Inferior parietal cortex (tissue), 1 donor: ENCODE results near the gene DNMT1.

Experiments used
- DNase-seq: peaks from one replicate; pipeline ENCODE4 v3.0.0-alpha.2; 2016; ENCODE audit errors: extremely low spot score

The DNMT1 gene

GRCh38 chr19:10141479-10141878 is 53.3 kb downstream of the DNMT1 start:
- no peak for DNase-seq

GRCh38 chr19:10139952-10140351 is 54.8 kb downstream of the DNMT1 start:
- DNase-seq, result no peak

GRCh38 chr19:10138879-10139795 is 55.6 kb downstream of the DNMT1 start:
- DNase-seq, result no peak

- peak; percentile 22 for DNase-seq
Observed at GRCh38 chr19:10137751-10138682, 56.7 kb downstream of the DNMT1 start.

GRCh38 chr19:10136936-10137335 is 57.8 kb downstream of the DNMT1 start:
- DNase-seq, result no peak

GRCh38 chr19:10135551-10136334 is 59.0 kb downstream of the DNMT1 start:
- DNase-seq, result no peak

GRCh38 chr19:10134040-10134439 is 60.7 kb downstream of the DNMT1 start:
- no peak for DNase-seq

- DNase-seq, result no peak
Observed at GRCh38 chr19:10133596-10133995, 61.2 kb downstream of the DNMT1 start.

- no peak for DNase-seq
Observed at GRCh38 chr19:10132905-10133304, 61.8 kb downstream of the DNMT1 start.

GRCh38 chr19:10126213-10126639 is 68.5 kb downstream of the DNMT1 start:
- no peak for DNase-seq

GRCh38 chr19:10124429-10124828 is 70.3 kb downstream of the DNMT1 start:
- no peak for DNase-seq

GRCh38 chr19:10122045-10122444 is 72.7 kb downstream of the DNMT1 start:
- DNase-seq, result no peak

GRCh38 chr19:10120538-10121189 is 74.1 kb downstream of the DNMT1 start:
- DNase-seq, result no peak

GRCh38 chr19:10118960-10119359 is 75.8 kb downstream of the DNMT1 start:
- DNase-seq, result no peak

GRCh38 chr19:10116866-10117616 is 77.7 kb downstream of the DNMT1 start:
- DNase-seq, result no peak

- no peak for DNase-seq
Observed at GRCh38 chr19:10116085-10116865, 78.5 kb downstream of the DNMT1 start.

GRCh38 chr19:10115392-10116084 is 79.2 kb downstream of the DNMT1 start:
- DNase-seq, result no peak

GRCh38 chr19:10114651-10115391 is 79.9 kb downstream of the DNMT1 start:
- DNase-seq, result no peak
